HepG2 (cell line): Measurements from ENCODE around the gene MEDAG. TPM values are rescaled to one million over a fixed set of nuclear protein-coding genes. Genes with fewer than 3 reads are reported as not detected.

ENCODE experiments used
- ATAC-seq: fragments of 200-7000 bp; cut with Tn5 transposase; 3 replicates; pipeline ENCODE4 v1.9.1; 2020; ENCODE audit warnings: mild to moderate bottlenecking, moderate library complexity
- BruUV-seq: library from RNA; stranded (reverse); fragments of 400-500 nt; replicated peaks from 2 replicates; lab custom pipeline; 2021; lab: Mats Ljungman, UMichigan
- CTCF ChIA-PET: fragments of 300-600 bp; formaldehyde crosslinking; extraction: SDS; loops from one replicate; lab custom pipeline; 2021; ENCODE audit warnings: low total read pairs, inconsistent platforms, low intra/inter-chr PET ratio; lab: Yijun Ruan, JAX
- POLR2A ChIA-PET: fragments of 350-600 bp; sonication (Branson Sonifier 250); formaldehyde crosslinking; loops from one replicate; lab custom pipeline; 2020; ENCODE audit warnings: antibody characterized with exemption, inconsistent platforms; lab: Yijun Ruan, JAX
- DNase-seq: peaks from one replicate; pipeline ENCODE4 v3.0.0-alpha.2; 2015; ENCODE audit warnings: low spot score
- FAIRE-seq: peaks from 3 replicates; lab custom pipeline; 2011; peaks lifted over from hg19 to GRCh38; lab: Jason Lieb, UNC
- H2AFZ ChIP-seq: one replicate; pipeline ENCODE4 v1.6.1; 2011; ENCODE audit warnings: low read length, inconsistent platforms
- H3K27ac ChIP-seq: fragments of 300-600 bp; 3 replicates; pipeline ENCODE4 v1.8.0; 2011; ENCODE audit warnings: mixed run types, mild to moderate bottlenecking, mixed read lengths, low read length, inconsistent platforms; ENCODE audit not compliant: insufficient read depth; ENCODE audit errors: extremely low read length
- H3K27me3 ChIP-seq, 2 experiments: fragments of 200-600 bp in 1 of 2; 2 replicates in 1 of 2; 3 replicates in 1 of 2; pipeline versions ENCODE4 v1.6.0 to v1.8.0; 2011; ENCODE audit warnings: low read length in 2 of 2, mild to moderate bottlenecking in 2 of 2, moderate library complexity in 2 of 2, inconsistent platforms in 1 of 2; ENCODE audit not compliant: insufficient read depth in 2 of 2, control insufficient read depth in 1 of 2
- H3K36me3 ChIP-seq, 2 experiments: fragments of 200-600 bp in 1 of 2; replicated peaks in 1 of 2; 2 replicates in 1 of 2; 3 replicates in 1 of 2; pipeline versions ENCODE4 v1.5.1 to v1.8.0; 2011; ENCODE audit warnings: low read length in 2 of 2, inconsistent platforms in 1 of 2; ENCODE audit not compliant: insufficient read depth in 2 of 2, control insufficient read depth in 1 of 2
- H3K4me1 ChIP-seq: 2 replicates; pipeline ENCODE4 v1.5.1; 2012; ENCODE audit warnings: low read length, inconsistent platforms; ENCODE audit not compliant: insufficient read depth
- H3K4me2 ChIP-seq: 2 replicates; pipeline ENCODE4 v1.6.0; 2011; ENCODE audit warnings: low read depth, low read length, inconsistent platforms
- H3K4me3 ChIP-seq, 3 experiments: fragments of 200-600 bp in 1 of 3; sonication (generic), shearing (Covaris generic) in 1 of 3; replicated peaks in 1 of 3; 2 replicates each; pipeline ENCODE4 v1.5.1; 2011 to 2016; ENCODE audit warnings: low read length in 3 of 3, inconsistent platforms in 2 of 3, low read depth in 2 of 3, mild to moderate bottlenecking in 2 of 3, control low read depth in 1 of 3, mixed read lengths in 1 of 3; ENCODE audit not compliant: insufficient read depth in 1 of 3
- H3K79me2 ChIP-seq: one replicate; pipeline ENCODE4 v1.6.1; 2011; ENCODE audit warnings: low read length, inconsistent platforms; ENCODE audit not compliant: insufficient read depth
- H3K9ac ChIP-seq: 2 replicates; pipeline ENCODE4 v1.6.0; 2011; ENCODE audit warnings: mild to moderate bottlenecking, low read depth, low read length, inconsistent platforms; ENCODE audit not compliant: insufficient read depth
- H3K9me3 ChIP-seq: 2 replicates; pipeline ENCODE4 v1.5.1; 2012; ENCODE audit warnings: mild to moderate bottlenecking, low read length
- H4K20me1 ChIP-seq: 2 replicates; pipeline ENCODE4 v1.6.0; 2011; ENCODE audit warnings: inconsistent platforms, mild to moderate bottlenecking, low read length, moderate library complexity; ENCODE audit not compliant: insufficient read depth
- BRD4 ChIP-seq: sonication (generic); formaldehyde crosslinking; IDR thresholded peaks from 2 replicates; pipeline ENCODE4 v1.4.0; 2020; ENCODE audit warnings: missing genetic modification reagents
- CHD2 ChIP-seq: IDR thresholded peaks from 2 replicates; pipeline ENCODE4 v1.6.1; 2011; ENCODE audit warnings: low read depth, low read length, improper control_type of control experiment
- ELF1 ChIP-seq: sonication (generic); formaldehyde crosslinking; IDR thresholded peaks from 2 replicates; pipeline ENCODE4 v1.4.0; 2020; ENCODE audit warnings: missing genetic modification reagents
- NFE2 ChIP-seq: sonication (generic); formaldehyde crosslinking; IDR thresholded peaks from 2 replicates; pipeline ENCODE4 v1.4.0; 2020; ENCODE audit warnings: missing genetic modification reagents
- ZBTB34 ChIP-seq: sonication (generic); formaldehyde crosslinking; IDR thresholded peaks from 2 replicates; pipeline ENCODE4 v1.8.0; 2022; ENCODE audit warnings: mild to moderate bottlenecking, missing genetic modification reagents
- ZBTB40 ChIP-seq, 2 experiments: fragments of 450-650 bp in 1 of 2; sonication (generic) in 1 of 2; formaldehyde crosslinking in 1 of 2; IDR thresholded peaks; 2 replicates each; pipeline versions ENCODE4 v1.6.1 to v1.8.0; 2016 to 2022; ENCODE audit warnings: antibody characterized with exemption in 1 of 2, mild to moderate bottlenecking in 1 of 2, missing genetic modification reagents in 1 of 2
- ZNF296 ChIP-seq: sonication (generic); formaldehyde crosslinking; conservative IDR thresholded peaks from 2 replicates; pipeline ENCODE4 v1.5.0; 2020; ENCODE audit warnings: mild to moderate bottlenecking, missing genetic modification reagents
- ZNF660 ChIP-seq: sonication (generic); formaldehyde crosslinking; IDR thresholded peaks from 2 replicates; pipeline ENCODE4 v1.5.1; 2020; ENCODE audit warnings: mild to moderate bottlenecking, low read depth, missing genetic modification reagents, borderline replicate concordance
- ZNF691 ChIP-seq: sonication (generic); formaldehyde crosslinking; IDR thresholded peaks from 2 replicates; pipeline ENCODE4 v1.4.0; 2020; ENCODE audit warnings: missing genetic modification reagents, low read depth, mild to moderate bottlenecking, borderline replicate concordance
- ZNF776 ChIP-seq: sonication (generic); formaldehyde crosslinking; IDR thresholded peaks from 2 replicates; pipeline ENCODE4 v1.4.0; 2020; ENCODE audit warnings: mild to moderate bottlenecking, missing genetic modification reagents
- ZNF816 ChIP-seq: sonication (generic); formaldehyde crosslinking; IDR thresholded peaks from 2 replicates; pipeline ENCODE4 v1.8.0; 2022; ENCODE audit warnings: missing genetic modification reagents, mild to moderate bottlenecking, borderline replicate concordance
- ZSCAN9 ChIP-seq: IDR thresholded peaks from 2 replicates; pipeline ENCODE4 v1.6.1; 2016; ENCODE audit warnings: borderline replicate concordance
- whole genome bisulfite sequencing: methylation state at CpG from one replicate; pipeline ENCODE4 v1.1.6; 2017; ENCODE audit warnings: low lambda C conversion rate; 5-methylcytosine and 5-hydroxymethylcytosine counted together
- in situ Hi-C: cut with HindIII; loops from 2 replicates; pipeline ENCODE4 v1.10.0; 2017; ENCODE audit warnings: low pct_unique_long_range_greater_than_20kb; ENCODE audit not compliant: extremely low pct_ligation_motif_present
- intact Hi-C: fragments of 100-400 bp; cut with micrococcal nuclease; formaldehyde crosslinking; loops from one replicate; pipeline ENCODE4 v1.10.0; 2022; ENCODE audit not compliant: unreplicated experiment
- polyA plus RNA-seq, 8 experiments: library from polyadenylated mRNA; depleted of rRNA in 3 of 8; stranded (reverse) in 7 of 8; unstranded in 1 of 8; fragments of >200 nt; fragmentation: Illumina TruSeq in 4 of 8; extraction: Trizol in 4 of 8; gene quantifications; 2 replicates each; pipeline versions ENCODE4 v1.2.1 to v1.2.3, GENCODE V29; 2011 to 2016; ENCODE audit warnings: low read depth in 4 of 8, missing spikeins in 1 of 8, mixed read lengths in 1 of 8; ENCODE audit not compliant: insufficient read depth in 1 of 8
- total RNA-seq, 5 experiments: library from RNA; depleted of rRNA; stranded (reverse); fragments of >200 nt; fragmentation: Illumina TruSeq; extraction: Trizol; gene quantifications; 2 replicates each; pipeline ENCODE4 v1.2.3, GENCODE V29; 2016; ENCODE audit warnings: low read depth in 1 of 5

The MEDAG gene
- total and polyA plus RNA-seq, 2 of the 13 experiments (the other 11 are each of a cell fraction or from before 2014, with no cell fraction given), result not detected

- WGBS, result 31% methylated on average over 5 of the region's 5 CpGs
- no TSS peak for BruUV-seq
- ATAC-seq, result no peak
- no peak for FAIRE-seq
- CTCF ChIA-PET, result no interaction called here
- POLR2A ChIA-PET, result no interaction called here
- H3K27me3 ChIP-seq, result peaks cover 0 to 11% of the 10 kb centered on the region in 2 experiments; a peak in 1 of 5 replicates
- in situ Hi-C loops (no loop called here), intact Hi-C loops (no loop called here)
- H3K27ac ChIP-seq, result no peak overlapping the region
- peak overlapping the region; percentile 48 for H2AFZ ChIP-seq
- H3K36me3 ChIP-seq, result no peaks in the 10 kb centered on the region
- TF ChIP-seq ELF1 (no peak), ZSCAN9 (CRISPR knock-in tag) (no peak), ZNF776 (no peak), NFE2 (CRISPR knock-in tag) (no peak), ZNF660 (CRISPR knock-in tag) (no peak), ZBTB34 (CRISPR knock-in tag) (no peak), CHD2 (no peak), BRD4 (no peak), ZNF816 (no peak), ZNF691 (no peak), ZNF296 (CRISPR knock-in tag) (no peak), ZBTB40 (IDR thresholded peaks at IDR 0.05) (no peak), ZBTB40 (CRISPR knock-in tag; IDR thresholded peaks at IDR 0.05) (no peak)
- H3K4me3 ChIP-seq, result no peak overlapping the region
- DNase-seq, result no peak
- no peak overlapping the region for H3K4me2 ChIP-seq
- no peak overlapping the region for H3K9ac ChIP-seq
- no peaks in the 10 kb centered on the region for H3K79me2 ChIP-seq
- no peaks in the 10 kb centered on the region for H3K9me3 ChIP-seq
- no peaks in the 10 kb centered on the region for H4K20me1 ChIP-seq
- peaks cover 24% of the 10 kb centered on the region for H3K4me1 ChIP-seq
Measured at GRCh38 chr13:30900952-30901749, 4.9 kb upstream of the MEDAG start.
